Aorta (tissue), 5 donors: ENCODE data around the gene LRMDA. TPM values are rescaled to one million over a fixed set of nuclear protein-coding genes. Genes with fewer than 3 reads are reported as not detected.

Experiments used
- ATAC-seq: fragments of 200-7000 bp; cut with Tn5 transposase; one replicate; pipeline ENCODE4 v1.9.1; 2022; ENCODE audit warnings: moderate library complexity; ENCODE audit not compliant: low FRiP score
- DNase-seq, 2 donors: peaks; one replicate each; pipeline ENCODE4 v3.0.0-alpha.2; 2020
- H3K27ac ChIP-seq, 2 donors: one replicate each; pipeline ENCODE4 v1.5.1; 2013; ENCODE audit warnings: low read length in 2 of 2, mild to moderate bottlenecking in 2 of 2, moderate library complexity in 2 of 2, control low read depth in 1 of 2, inconsistent platforms in 1 of 2, low read depth in 1 of 2
- H3K27me3 ChIP-seq, 2 donors: one replicate each; pipeline ENCODE4 v1.6.1; 2013; ENCODE audit warnings: control low read depth in 1 of 2, low read length in 1 of 2, mild to moderate bottlenecking in 1 of 2, moderate library complexity in 1 of 2; ENCODE audit not compliant: insufficient read depth in 2 of 2, control insufficient read depth in 1 of 2
- H3K36me3 ChIP-seq, 2 donors: one replicate each; pipeline ENCODE4 v1.6.1; 2013; ENCODE audit warnings: control low read depth in 1 of 2, low read length in 1 of 2, mild to moderate bottlenecking in 1 of 2; ENCODE audit not compliant: insufficient read depth in 2 of 2, control insufficient read depth in 1 of 2
- H3K4me1 ChIP-seq, 2 donors: one replicate each; pipeline ENCODE4 v1.6.1; 2013; ENCODE audit warnings: low read length in 2 of 2, control low read depth in 1 of 2, mild to moderate bottlenecking in 1 of 2, moderate library complexity in 1 of 2; ENCODE audit not compliant: insufficient read depth in 2 of 2, control insufficient read depth in 1 of 2
- H3K4me3 ChIP-seq, 2 donors: one replicate each; pipeline ENCODE4 v1.5.1; 2013; ENCODE audit warnings: low read length in 2 of 2, control low read depth in 1 of 2, mild to moderate bottlenecking in 1 of 2
- H3K9me3 ChIP-seq: one replicate; pipeline ENCODE4 v1.6.1; 2013; ENCODE audit warnings: mild to moderate bottlenecking, low read length; ENCODE audit not compliant: control insufficient read depth
- WGBS, 2 donors: extraction: QIAGEN DNeasy Blood & Tissue Kit; methylation state at CpG; one replicate each; pipeline ENCODE4 v1.1.7; 2013; 5-methylcytosine and 5-hydroxymethylcytosine counted together
- intact Hi-C, 2 donors: fragments of 100-400 bp; cut with DNase I; formaldehyde crosslinking; loops; one replicate each; pipeline versions ENCODE4 v1.14.2 to v1.15.0; 2022
- polyA plus RNA-seq, 2 donors: library from polyadenylated mRNA; stranded (reverse); fragments of 200-250 nt; gene quantifications; one replicate each; pipeline ENCODE4 v1.2.3, GENCODE V29; 2013
- total RNA-seq, 2 donors: library from RNA; stranded (reverse); fragmentation: NEBNext Ultra II Directional; extraction: Animal tissue kit (Norgen Biotek cat#: 25700); gene quantifications; one replicate each; pipeline ENCODE4 v1.2.1, GENCODE V29; 2021
- donor health status: healthy with polysubstance abuse.
- donor health status: Bipolar disorder and iron deficiency.
- donor health status: DM: no; HTN: no; CAD: no.
- donor health status: DM: no; HTN: no; CAD: no.
- donor health status: DM: yes; HTN: yes; CAD: no.

LRMDA gene
- total and polyA plus RNA-seq, 4 donors, result 7.4 to 25.7 (median 14.7) TPM

- ATAC-seq, result no peak
- no peak for DNase-seq
- H3K9me3 ChIP-seq, result no peaks in the 10 kb centered on the region
- H3K27ac ChIP-seq, result no peak overlapping the region
- no peaks in the 10 kb centered on the region for H3K36me3 ChIP-seq
- intact Hi-C loops, result loop anchor here in 1 of 2 donors (5.0 kb wide), 1 partner anchor 105 kb away; the partner anchor contains the start of gene ZNF503
- no peak overlapping the region for H3K4me3 ChIP-seq
- no peaks in the 10 kb centered on the region for H3K27me3 ChIP-seq
- 96 to 97% methylated on average over 4 of the region's 4 CpGs for WGBS, 2 donors
- peaks cover 0 to 14% of the 10 kb centered on the region in 2 donors for H3K4me1 ChIP-seq
These were observed 75.5 kb downstream of the LRMDA start for GRCh38 chr10:75506930-75507329.

- Histone ChIP-seq H3K36me3 (no peaks in the 10 kb centered on the region), H3K4me1 (peaks cover 0 to 16% of the 10 kb centered on the region in 2 donors), H3K4me3 (no peak overlapping the region), H3K27me3 (no peaks in the 10 kb centered on the region), H3K27ac (peak overlapping the region in 1 of 2 donors; percentile 39), H3K9me3 (no peaks in the 10 kb centered on the region)
- intact Hi-C loops, result loop anchor here in 1 of 2 donors (5.0 kb wide), 1 partner anchor 105 kb away; the partner anchor contains the start of gene ZNF503
- 18 to 26% methylated on average over 3 of the region's 3 CpGs for WGBS, 2 donors
- DNase-seq (no peak), ATAC-seq (no peak)
These were observed 76.0 kb downstream of the LRMDA start for GRCh38 chr10:75507469-75507868.

GRCh38 chr10:75508239-75508813, 76.9 kb downstream of the LRMDA start:
- H3K27ac ChIP-seq, result peak overlapping the region in 1 of 2 donors; percentile 26
- 2 to 6% methylated on average over 2 of the region's 2 CpGs for WGBS, 2 donors
- no peak for DNase-seq

GRCh38 chr10:75508814-75509306, 77.4 kb downstream of the LRMDA start:
- Histone ChIP-seq H3K36me3 (no peaks in the 10 kb centered on the region), H3K4me1 (peaks cover 4 to 27% of the 10 kb centered on the region in 2 donors), H3K27ac (peak overlapping the region in 1 of 2 donors; percentile 39), H3K4me3 (no peak overlapping the region), H3K27me3 (no peaks in the 10 kb centered on the region), H3K9me3 (no peaks in the 10 kb centered on the region)
- WGBS, 2 donors, result 8 to 11% methylated on average over 7 of the region's 7 CpGs
- DNase-seq, result no peak
- intact Hi-C loops, result loop anchor here in 1 of 2 donors (5.0 kb wide), 1 partner anchor 107 kb away; the partner anchor contains the start of gene ZNF503
- no peak for ATAC-seq

More at GRCh38 chr10:75508239-75508813, 76.9 kb downstream of the LRMDA start:
- Histone ChIP-seq H3K36me3 (no peaks in the 10 kb centered on the region), H3K9me3 (no peaks in the 10 kb centered on the region), H3K4me1 (peaks cover under 1 to 21% of the 10 kb centered on the region in 2 donors), H3K27me3 (no peaks in the 10 kb centered on the region), H3K4me3 (no peak overlapping the region)
- intact Hi-C loops, result loop anchor here in 1 of 2 donors (5.0 kb wide), 1 partner anchor 106 kb away; the partner anchor contains the start of gene ZNF503
- no peak for ATAC-seq

GRCh38 chr10:75509706-75510105, 78.3 kb downstream of the LRMDA start:
- ATAC-seq (no peak), DNase-seq (no peak)
- Histone ChIP-seq H3K36me3 (no peaks in the 10 kb centered on the region), H3K27ac (no peak overlapping the region), H3K4me3 (no peak overlapping the region), H3K9me3 (no peaks in the 10 kb centered on the region), H3K4me1 (peaks cover 4 to 28% of the 10 kb centered on the region in 2 donors), H3K27me3 (no peaks in the 10 kb centered on the region)
- intact Hi-C loops, result loop anchor here in 1 of 2 donors (5.0 kb wide), 1 partner anchor 107 kb away; the partner anchor contains the start of gene ZNF503
- WGBS, 2 donors, result 77 to 87% methylated on average over 2 of the region's 2 CpGs

GRCh38 chr10:75511011-75511410, 79.6 kb downstream of the LRMDA start:
- peaks cover 4 to 28% of the 10 kb centered on the region in 2 donors for H3K4me1 ChIP-seq
- no peak for DNase-seq
- no peak overlapping the region for H3K4me3 ChIP-seq
- intact Hi-C loops, result no loop called here
- H3K36me3 ChIP-seq, result no peaks in the 10 kb centered on the region
- WGBS, 2 donors, result 97 to 98% methylated on average over 8 of the region's 8 CpGs
- no peak for ATAC-seq
- no peaks in the 10 kb centered on the region for H3K27me3 ChIP-seq
- H3K9me3 ChIP-seq, result no peaks in the 10 kb centered on the region
- no peak overlapping the region for H3K27ac ChIP-seq

GRCh38 chr10:75512203-75512933, 80.9 kb downstream of the LRMDA start:
- Histone ChIP-seq H3K36me3 (no peaks in the 10 kb centered on the region), H3K4me3 (peak overlapping the region in 1 of 2 donors; percentile 58), H3K4me1 (peaks cover 4 to 27% of the 10 kb centered on the region in 2 donors), H3K9me3 (no peaks in the 10 kb centered on the region), H3K27me3 (no peaks in the 10 kb centered on the region), H3K27ac (peak overlapping the region in 1 of 2 donors; percentile 51)
- DNase-seq (peak in 1 of 2 donors; percentile 56), ATAC-seq (peak; percentile 26)
- 5 to 8% methylated on average over 8 of the region's 8 CpGs for WGBS, 2 donors
- intact Hi-C loops, result no loop called here

GRCh38 chr10:75513292-75513885, 82.0 kb downstream of the LRMDA start:
- Histone ChIP-seq H3K4me3 (no peak overlapping the region), H3K36me3 (no peaks in the 10 kb centered on the region), H3K27me3 (no peaks in the 10 kb centered on the region), H3K4me1 (peaks cover 4 to 21% of the 10 kb centered on the region in 2 donors), H3K27ac (peak overlapping the region in 1 of 2 donors; percentile 12), H3K9me3 (no peaks in the 10 kb centered on the region)
- intact Hi-C loops, result no loop called here
- DNase-seq (no peak), ATAC-seq (no peak)
- 13 to 23% methylated on average over 8 of the region's 8 CpGs for WGBS, 2 donors
